HG03442 (cell line): ENCODE measurements around the gene CRBN.

Experiments
- ATAC-seq: cut with Tn5 transposase; IDR thresholded peaks from one replicate; pipeline ENCODE4 v1.9.1; 2021; ENCODE audit warnings: mild to moderate bottlenecking, moderate library complexity; ENCODE audit not compliant: unreplicated experiment

CRBN gene

GRCh38 chr3:3179407-3180094 lies at the start of gene CRBN:
TSS of gene CRBN (minus strand) at chr3:3179691. CDS start at chr3:3179687, 4 bp downstream.
- ATAC-seq = peak; percentile 99

GRCh38 chr3:3227640-3228039 lies 48.1 kb upstream of the CRBN start:
- no peak for ATAC-seq

- no peak for ATAC-seq
These were observed 42.0 kb upstream of the CRBN start for GRCh38 chr3:3221528-3221927.

- ATAC-seq = no peak
These were observed 36.9 kb upstream of the CRBN start for GRCh38 chr3:3216401-3216800.

GRCh38 chr3:3212781-3213440 lies 33.4 kb upstream of the CRBN start:
- ATAC-seq = no peak

- ATAC-seq = no peak
These were observed 30.2 kb upstream of the CRBN start for GRCh38 chr3:3209714-3210113.

GRCh38 chr3:3209057-3209456 lies 29.6 kb upstream of the CRBN start:
- no peak for ATAC-seq

GRCh38 chr3:3201611-3202010 lies 22.1 kb upstream of the CRBN start:
- ATAC-seq = peak; percentile 97

- ATAC-seq = peak; percentile 65
These were observed 21.2 kb upstream of the CRBN start for GRCh38 chr3:3200632-3201212.

GRCh38 chr3:3199306-3199705 lies 19.8 kb upstream of the CRBN start:
- ATAC-seq = no peak

- ATAC-seq = no peak
These were observed 16.8 kb upstream of the CRBN start for GRCh38 chr3:3196148-3196861.

GRCh38 chr3:3194861-3195260 lies 15.4 kb upstream of the CRBN start:
- ATAC-seq = no peak

- ATAC-seq = no peak
These were observed 12.8 kb upstream of the CRBN start for GRCh38 chr3:3192286-3192675.

GRCh38 chr3:3191675-3192285 lies 12.3 kb upstream of the CRBN start:
- no peak for ATAC-seq

GRCh38 chr3:3189961-3190360 lies 10.5 kb upstream of the CRBN start:
- ATAC-seq = no peak

GRCh38 chr3:3189102-3189727 lies 9.7 kb upstream of the CRBN start:
- ATAC-seq = no peak

GRCh38 chr3:3184876-3185275 lies 5.4 kb upstream of the CRBN start:
- ATAC-seq = no peak

- ATAC-seq = no peak
These were observed 965 bp upstream of the CRBN start for GRCh38 chr3:3180456-3180855.

GRCh38 chr3:3178498-3179328 lies 778 bp downstream of the CRBN start:
- peak; percentile 0 for ATAC-seq
